Uterus (tissue), 2 donors: ENCODE results near the gene FAM114A2.

Experiments used
- CTCF ChIP-seq, 4 experiments: fragments of 200-600 bp in 2 of 4; fragments of 450-650 bp in 2 of 4; sonication (generic) in 2 of 4; IDR thresholded peaks; one replicate each; pipeline ENCODE4 v1.5.1; 2016 to 2019; ENCODE audit warnings: antibody characterized with exemption in 4 of 4, mild to moderate bottlenecking in 2 of 4, moderate library complexity in 1 of 4
- POLR2A ChIP-seq, 2 donors: fragments of 450-650 bp; IDR thresholded peaks; one replicate each; pipeline ENCODE4 v1.6.1; 2016; ENCODE audit warnings: antibody characterized with exemption in 2 of 2, mild to moderate bottlenecking in 1 of 2, moderate library complexity in 1 of 2

GRCh38 chr5:154049636-154050035 is 10.9 kb upstream of the FAM114A2 start:
- no peak for TF ChIP-seq CTCF (IDR thresholded peaks at IDR 0.05)
- no peak for TF ChIP-seq POLR2A (IDR thresholded peaks at IDR 0.05)
